NCI-H1436 treated with DMSO at 0.1 percent for 48 hours (cell line): ENCODE measurements around the gene RNU6-9.

ENCODE experiments used
- DNase-seq: peaks from one replicate; lab custom pipeline; 2025; lab: John Stamatoyannopoulos, UW

Gene RNU6-9

DNA sequence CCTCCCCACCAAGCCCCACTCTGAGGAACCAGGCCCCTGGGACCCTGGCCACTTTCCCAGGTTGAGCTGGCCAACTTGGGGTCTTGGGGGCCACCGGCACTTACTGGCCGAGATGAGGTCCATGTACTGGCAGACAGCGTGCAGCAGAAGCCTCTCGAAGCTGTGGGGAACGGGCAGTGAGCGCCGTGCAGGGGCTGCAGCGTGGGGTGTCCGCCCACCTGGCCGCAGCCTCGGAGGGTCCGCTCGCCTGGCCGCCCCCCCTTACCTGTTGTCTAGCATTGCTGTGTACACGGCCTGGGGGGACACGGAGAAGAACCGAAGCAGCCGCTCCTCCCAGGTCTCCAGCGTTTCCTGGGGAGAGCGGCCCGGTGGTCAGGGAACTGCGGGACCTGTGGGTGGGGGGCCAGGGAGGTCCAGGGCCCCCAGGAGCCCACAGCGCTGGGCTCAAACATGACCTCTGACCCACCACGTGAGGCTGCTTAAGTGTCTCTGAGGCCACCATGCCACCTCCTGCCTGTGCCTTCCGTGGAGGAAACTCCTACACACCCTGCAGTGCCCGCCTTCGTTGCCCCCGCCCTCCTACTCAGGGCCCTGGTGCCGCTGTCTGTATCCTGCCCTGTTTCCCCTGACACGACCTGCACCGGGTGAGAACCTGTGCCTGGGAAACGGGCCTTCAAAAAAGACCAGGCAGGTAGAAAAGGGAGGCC is 6.2 kb downstream of the RNU6-9 start:
- no peak for DNase-seq

DNA sequence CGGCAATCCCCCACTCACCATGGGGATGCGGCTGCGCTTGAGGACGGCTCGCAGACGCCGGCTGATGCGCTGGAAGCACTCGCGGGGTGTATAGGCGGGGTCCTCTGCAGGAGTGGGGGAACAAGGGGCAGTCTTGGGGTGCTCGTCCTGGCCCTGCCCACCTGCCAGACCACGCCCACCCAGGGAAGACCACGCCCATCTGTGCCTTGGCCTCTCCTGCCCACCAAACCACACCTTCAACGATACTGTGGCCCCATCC is 6.7 kb downstream of the RNU6-9 start:
- no peak for DNase-seq

DNA sequence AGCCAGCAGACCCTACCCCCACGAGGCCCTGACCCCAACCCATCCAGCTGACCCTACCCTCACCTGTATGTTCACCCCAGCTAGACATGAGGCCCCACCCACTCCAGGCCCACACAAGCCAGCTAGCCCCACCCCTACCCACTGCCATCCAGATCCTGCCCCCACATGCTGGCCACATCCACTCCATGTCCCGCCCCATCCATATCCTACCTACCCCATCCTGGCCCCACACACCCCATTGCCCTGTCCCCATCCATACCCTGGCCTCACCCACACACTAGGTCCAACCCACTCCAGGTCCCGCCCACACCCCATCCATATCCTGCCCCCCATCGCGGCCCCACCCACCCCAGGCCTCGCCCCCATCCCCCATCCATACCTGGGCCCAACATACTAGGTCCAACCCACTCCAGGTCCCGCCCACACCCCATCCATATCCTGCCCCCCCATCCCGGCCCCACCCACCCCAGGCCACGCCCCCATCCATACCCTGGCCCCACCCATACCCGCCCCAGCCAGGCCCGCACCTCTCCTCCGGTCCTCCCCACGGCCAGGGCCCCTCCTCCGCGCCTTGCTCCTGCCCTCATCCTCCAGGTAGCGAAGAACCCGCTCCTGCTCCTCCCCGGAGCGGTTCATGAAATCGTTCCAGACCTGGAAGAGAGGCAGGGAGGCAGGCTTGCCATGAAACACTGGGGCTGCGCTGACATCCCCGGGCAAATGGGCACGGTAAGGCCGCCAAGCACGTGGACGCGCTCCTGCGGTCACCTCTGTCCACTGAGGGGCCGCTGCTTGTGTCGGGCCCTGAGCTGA is 7.2 kb downstream of the RNU6-9 start:
- no peak for DNase-seq

DNA sequence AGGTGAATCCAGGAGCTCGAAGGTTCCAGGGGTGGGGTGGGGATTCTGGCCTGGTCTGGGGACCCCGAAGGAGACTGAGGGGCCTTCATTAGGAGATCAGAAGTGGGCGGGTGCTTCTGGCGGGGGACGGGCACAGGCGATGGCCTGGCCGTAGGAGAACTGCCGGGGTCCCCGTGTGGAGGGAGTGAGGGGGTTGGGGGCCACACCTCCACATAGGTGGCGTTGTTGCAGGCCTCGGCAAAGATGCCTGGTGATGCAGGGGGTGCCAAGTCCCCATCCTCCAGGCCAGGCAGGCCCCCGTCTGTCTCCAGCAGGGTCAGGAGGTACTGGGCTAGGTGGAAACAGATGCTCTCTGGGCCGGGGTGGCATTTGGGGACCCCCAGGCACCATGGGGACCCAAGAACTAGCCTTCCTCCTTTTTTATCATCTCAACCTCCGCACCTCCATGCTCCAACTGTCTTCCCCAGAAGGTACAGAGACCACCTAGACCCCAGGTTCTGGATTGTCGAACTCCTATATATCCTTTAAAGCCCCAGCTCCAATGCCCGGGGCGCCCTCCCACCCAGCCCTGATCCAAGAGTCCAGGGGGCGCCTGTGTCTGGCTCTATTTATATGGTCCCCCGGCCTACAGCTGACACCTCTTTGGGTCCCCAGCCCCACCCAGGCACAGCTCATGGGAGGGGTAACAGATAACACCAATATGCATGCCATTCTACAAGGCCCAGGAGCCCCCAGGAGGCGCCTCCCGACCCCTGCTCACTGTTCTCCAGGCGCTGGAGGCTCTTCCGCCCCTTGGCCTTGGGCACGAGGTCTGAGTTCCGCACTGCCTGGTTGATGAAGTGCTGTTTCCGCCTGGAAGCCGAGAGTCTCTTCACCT is 8.2 kb downstream of the RNU6-9 start:
- no peak for DNase-seq

DNA sequence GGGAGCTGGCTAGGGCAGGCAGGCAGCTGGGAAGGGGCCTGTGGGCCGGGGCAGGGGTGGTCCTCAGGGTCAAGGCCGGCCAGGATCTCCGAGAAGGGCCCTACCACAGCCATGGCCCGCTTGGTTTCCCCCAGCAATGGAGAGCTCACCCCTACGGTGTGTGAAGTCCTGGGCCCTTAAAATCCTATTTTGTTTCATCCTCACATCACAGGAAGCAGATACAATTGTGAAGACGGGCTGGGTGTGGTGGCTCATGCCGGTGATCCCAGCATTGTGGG is 8.7 kb downstream of the RNU6-9 start:
- no peak for DNase-seq

DNA sequence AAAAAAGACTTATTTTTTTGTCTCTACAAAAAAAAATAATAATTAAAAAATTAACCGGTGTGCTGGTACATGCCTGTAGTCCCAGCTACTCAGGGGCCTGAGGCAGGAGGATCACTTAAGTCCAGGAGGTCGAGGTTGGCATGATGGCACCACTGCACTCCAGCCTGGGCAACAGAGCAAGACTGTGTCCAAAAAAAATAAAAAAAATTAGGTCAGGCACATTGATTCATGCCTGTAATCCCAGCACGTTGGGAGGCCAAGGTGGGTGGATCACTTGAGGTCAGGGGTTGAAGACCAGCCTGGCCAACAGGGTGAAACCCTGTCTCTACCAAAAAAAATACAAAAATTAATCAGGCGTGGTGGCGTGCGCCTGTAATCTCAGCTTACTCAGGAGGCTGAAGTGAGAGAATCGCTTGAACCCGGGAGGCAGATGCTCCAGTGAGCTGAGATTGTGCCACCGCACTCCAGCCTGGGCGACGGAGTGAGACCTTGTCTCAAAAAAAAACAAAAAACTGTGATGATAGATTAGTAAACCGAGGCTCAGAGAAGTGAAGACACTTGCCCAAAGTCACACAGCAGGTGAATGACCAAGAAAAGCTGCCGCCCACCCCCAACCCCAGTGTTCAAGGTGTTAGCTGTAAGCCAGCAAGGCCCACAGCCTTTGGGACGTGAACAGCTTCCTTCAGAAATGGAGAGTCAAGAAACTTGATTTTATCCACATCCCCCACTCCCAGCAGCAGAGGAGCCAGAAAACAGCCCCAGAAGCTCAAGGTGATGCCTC is 9.4 kb downstream of the RNU6-9 start:
- no peak for DNase-seq

DNA sequence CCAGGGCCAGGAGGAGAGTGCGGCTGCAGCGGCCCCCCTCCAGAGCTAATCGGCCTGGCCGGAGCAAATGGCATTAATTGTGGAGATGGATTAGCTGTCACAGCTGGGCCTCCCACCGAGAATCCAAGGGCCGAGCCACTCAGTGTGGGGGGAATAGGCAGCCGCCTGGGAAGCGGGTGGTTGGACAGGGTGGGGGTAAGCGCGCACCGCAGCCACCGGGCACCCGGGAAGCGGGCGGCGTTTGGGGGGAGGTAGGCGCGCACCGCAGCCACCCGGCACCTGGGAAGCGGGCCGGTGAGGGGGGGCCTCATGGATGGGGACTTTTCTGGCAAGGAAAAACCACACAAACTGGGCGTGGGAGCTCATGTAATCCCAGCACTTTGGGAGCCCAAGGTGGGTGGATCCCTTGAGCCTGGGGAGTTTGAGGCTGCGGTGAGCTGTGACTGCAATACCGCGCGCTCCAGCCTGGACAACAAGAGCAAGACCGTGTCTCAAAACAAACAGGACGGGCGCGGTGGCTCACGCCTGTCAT is 10.0 kb downstream of the RNU6-9 start:
- no peak for DNase-seq

DNA sequence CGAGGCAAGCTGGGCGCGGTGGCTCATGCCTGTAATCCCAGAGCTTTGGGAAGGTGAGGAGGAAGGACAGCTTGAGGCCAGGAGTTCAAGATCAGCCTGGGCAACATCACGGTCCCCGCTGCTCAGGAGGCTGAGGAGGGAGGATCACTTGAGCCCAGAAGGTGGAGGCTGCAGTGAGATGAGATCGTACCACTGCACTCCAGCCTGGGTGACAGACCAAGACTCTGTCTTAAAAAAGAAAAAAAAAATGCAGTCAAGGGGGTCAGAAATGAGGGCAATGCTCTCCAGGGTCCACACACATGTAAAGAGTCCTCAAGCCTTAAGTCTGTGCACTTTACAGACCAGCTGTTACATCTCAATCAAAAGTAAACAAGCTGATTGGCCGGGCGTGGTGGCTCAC is 11.3 kb downstream of the RNU6-9 start:
- DNase-seq: no peak

DNA sequence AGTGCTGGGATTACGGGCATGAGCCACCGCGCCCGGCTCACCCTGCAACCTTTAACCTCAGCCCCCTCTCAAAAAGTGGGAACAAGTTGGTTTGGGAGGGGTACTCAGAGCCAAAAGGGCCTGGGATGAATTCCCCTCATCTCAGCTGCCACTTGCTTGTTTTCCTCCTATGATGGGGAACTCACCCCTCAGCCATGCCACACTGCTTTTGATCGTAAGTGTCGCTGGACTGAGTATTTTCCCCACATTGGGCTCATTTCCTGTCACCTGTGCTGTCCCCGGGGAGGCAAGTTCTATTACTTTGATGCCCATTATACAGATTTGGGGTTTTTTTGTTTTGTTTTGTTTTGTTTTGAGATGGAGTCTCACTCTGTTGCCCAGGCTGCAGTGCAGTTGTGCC is 13.2 kb downstream of the RNU6-9 start:
- DNase-seq: no peak

DNA sequence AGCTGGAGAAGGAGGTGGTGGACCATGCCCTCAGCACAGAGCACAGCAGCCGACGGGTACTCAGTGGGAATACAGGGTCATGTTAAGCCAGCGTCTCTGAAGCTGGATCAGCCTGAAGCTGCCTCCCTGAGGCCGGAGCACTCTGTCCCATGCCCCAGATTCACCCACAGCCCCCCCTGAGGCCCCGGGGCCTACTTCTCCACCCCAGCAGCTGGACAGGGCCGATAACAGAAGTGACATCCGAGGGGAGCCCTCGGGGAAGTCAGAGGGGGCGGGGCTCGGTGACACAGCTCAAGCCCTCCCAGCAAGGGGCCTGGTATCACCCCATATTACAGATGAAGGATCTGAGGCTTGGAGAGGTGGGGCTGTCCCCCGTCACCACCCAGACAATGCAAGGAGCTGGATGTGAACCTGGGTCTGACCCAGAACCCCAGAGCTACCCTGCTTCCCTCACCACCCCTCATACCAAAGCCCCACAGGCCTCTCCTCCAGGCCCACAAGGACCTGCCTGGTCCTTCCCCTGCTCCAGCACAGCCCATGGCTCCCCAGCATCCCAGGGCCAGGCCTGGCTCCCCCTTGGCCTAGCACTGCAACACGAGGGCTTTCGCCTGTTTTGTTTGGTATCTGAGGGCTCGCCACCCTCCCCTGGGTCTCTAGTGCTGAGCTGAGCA is 14.0 kb downstream of the RNU6-9 start:
- no peak for DNase-seq

DNA sequence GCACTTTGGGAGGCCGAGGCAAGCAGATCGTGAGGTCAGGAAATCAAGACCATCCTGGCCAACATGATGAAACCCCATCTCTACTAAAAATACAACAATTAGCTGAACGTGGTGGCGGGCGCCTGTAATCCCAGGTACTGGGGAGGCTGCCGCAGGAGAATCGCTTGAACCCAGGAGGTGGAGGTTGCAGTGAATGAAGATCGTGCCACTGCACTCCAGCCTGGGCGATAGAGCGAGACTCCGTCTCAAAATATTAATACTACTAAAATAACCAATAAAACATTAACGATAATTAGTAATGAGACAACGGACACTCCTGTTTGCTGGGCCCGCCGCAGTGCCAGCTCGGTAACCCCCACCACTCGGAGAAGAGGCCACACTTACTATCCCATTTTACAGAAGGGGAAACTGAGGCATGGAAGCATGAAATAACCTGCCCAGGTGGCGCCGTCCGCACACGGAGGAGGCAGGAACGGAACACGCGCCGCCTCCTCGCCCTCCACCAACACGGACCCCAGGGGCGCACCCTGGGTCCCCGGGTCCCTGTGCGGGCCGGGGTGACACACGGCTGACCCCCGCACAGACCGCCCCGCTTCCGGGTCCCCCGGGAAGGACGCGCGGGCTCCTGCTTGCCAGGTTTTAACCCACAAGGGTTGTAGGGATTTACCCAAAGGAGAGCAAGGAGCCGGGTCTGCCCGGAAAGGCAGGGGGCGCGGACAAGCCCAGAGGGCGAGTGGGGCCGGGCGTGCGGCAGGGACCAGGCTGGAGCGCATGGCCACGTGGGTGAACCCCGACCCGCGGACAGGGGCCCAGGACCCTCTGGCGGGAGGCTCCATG is 18.1 kb downstream of the RNU6-9 start:
- DNase-seq: no peak

DNA sequence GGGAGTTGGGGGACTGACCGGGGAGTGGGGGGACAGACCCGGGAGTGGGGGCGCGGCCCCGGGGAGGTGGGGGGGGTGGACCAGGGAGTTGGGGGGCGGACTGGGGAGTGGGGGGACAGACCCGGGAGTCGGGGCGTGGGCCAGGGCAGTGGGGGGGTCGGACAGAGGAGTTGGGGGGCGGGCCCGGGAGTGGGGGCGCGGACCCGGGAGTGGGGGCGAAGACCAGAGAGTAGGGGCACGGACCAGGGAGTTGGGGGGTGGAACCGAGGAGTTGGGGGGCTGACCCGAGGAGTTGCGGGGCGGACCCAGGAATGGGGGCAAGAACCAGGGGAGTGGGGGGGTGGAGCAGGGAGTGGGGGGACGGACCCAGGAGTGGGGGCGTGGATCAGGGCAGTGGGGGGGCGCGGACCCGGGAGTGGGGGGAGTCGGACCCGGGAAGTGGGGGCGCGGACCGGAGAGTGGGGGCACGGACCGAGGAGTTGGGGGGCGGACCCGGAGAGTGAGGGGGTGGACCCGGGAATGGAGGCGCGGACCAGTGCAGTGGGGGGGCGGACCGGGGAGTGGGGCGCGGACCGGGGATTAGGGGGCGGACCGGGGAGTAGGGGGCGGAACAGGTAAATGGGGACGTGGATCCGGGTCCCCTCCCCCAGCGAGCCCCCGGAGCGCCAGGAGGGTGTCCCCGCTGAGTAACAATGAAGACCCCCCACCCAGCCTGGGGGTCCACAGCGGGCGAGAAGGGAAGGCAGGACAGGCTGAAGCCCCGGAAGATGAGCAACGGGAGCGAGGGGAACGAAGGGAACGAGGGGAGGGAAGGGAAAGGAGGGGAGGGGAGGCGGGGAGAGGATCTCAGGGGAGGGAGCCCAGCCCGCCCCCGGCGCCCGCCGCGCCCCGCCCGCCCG is 19.1 kb downstream of the RNU6-9 start:
- DNase-seq: no peak

DNA sequence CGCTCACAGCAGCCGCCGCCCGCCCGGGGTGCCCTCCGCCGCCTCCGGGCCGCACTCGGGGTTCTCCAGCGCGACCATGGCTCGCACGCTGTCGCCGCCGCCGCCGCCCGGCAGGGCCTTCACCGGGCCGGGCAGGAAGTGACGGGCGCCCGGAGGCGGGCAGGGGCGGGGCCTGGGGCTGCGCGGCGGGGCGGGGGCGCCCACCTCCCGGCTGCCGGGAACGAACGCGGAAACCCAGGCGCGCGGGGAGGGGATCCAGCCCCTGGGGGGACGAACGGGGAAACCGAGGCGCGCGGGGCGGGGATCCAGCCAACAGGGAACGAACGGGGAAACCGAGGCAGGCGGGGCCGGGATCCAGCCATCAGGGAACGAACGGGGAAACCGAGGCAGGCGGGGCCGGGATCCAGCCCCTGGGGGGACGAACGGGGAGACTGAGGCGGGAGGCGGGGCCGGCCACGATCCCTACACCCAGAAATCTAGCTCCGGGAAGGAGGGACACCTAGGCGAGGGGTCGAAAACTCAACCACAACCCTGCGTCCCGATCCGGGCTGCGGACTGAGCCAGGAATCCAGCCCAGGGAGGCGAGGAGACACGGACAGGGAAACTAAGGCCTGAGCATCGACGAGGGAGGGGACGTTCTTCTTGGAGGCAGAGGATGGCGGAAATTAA is 19.9 kb downstream of the RNU6-9 start, which contains the start of gene R3HDM4:
Gene R3HDM4 (minus strand): TSS at position 140 of the 669 bp plus-strand sequence. CDS start 62 bp downstream, at position 78.
- DNase-seq: no peak

DNA sequence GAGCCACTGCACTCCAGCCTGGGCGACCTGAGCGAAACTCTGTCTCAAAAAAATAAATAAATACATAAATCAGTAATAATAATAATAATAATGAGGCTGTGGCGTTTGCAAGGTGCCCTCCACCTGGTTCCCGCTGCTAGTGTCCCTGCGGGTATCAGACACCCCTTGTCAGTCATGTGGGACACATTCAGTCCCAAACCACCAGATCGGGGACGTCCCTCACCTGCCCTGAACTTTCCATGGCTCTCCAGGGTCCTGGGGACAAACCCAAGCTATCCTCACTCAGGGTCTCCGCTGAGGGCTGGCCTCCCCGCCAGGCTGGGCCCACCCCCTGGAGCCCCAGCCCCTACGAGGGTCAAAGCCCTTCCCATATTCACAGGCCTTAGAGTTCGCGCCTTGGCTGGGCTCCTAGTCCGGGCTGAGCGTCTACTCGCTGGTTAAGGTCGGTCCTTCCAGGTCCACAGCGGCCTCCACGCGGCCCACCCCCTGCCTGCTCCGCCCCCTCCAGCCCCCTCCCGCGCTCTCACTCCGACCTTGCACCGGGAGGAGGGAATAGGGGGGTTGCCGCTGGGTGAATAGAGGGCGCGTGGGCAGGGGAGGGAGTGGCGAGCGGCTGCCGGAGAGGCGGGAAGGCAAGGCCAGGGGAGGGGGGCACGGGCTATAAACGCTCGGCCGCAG is 23.5 kb downstream of the RNU6-9 start:
- DNase-seq: no peak

DNA sequence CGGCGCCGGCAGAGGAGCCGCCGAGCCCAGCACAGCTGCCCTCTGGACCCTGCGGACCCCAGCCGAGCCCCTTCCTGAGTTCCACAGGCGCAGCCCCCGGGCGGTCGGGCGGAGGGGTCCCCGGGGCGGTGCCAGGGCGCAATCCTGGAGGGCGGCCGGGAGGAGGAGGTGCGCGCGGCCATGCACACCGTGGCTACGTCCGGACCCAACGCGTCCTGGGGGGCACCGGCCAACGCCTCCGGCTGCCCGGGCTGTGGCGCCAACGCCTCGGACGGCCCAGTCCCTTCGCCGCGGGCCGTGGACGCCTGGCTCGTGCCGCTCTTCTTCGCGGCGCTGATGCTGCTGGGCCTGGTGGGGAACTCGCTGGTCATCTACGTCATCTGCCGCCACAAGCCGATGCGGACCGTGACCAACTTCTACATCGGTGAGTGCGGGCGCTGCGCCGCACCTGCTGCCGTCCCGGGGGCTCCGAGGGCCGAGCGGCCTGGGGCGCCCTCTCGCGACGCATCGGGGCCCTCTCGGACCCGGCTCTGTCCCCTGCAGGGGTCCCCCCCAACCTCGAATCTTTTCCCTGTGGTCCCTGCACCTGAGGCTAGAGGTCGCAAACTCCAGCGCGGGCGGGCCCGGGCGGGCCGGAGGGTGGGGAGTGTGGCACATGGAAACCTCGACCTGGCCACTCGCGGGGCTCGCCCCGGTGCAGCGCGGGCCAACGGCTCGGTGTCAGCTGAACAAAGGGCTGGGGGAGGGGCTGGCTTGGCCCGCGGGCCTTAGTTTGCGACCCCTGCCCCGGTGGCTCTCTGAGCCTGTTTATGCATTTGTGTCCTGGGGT is 24.3 kb downstream of the RNU6-9 start, which contains the start of gene KISS1R:
Gene KISS1R (plus strand): TSS at position 11 of the 829 bp plus-strand sequence. CDS start 170 bp downstream, at position 181.
- DNase-seq: no peak

DNA sequence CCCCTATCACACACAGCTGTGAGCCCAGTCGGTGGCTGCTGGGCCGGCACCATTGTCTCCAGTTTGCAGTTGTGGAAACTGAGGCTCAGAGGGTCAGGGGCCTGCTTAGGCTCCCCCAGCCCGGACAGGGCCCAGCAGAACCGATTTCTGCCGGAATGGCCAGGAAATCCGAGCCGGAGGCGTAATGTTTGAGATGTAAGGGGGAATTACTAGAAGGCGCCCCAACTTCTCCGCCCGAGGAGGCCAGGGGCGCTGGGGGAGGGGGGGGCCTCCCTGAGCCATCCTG is 24.8 kb downstream of the RNU6-9 start:
- no peak for DNase-seq

DNA sequence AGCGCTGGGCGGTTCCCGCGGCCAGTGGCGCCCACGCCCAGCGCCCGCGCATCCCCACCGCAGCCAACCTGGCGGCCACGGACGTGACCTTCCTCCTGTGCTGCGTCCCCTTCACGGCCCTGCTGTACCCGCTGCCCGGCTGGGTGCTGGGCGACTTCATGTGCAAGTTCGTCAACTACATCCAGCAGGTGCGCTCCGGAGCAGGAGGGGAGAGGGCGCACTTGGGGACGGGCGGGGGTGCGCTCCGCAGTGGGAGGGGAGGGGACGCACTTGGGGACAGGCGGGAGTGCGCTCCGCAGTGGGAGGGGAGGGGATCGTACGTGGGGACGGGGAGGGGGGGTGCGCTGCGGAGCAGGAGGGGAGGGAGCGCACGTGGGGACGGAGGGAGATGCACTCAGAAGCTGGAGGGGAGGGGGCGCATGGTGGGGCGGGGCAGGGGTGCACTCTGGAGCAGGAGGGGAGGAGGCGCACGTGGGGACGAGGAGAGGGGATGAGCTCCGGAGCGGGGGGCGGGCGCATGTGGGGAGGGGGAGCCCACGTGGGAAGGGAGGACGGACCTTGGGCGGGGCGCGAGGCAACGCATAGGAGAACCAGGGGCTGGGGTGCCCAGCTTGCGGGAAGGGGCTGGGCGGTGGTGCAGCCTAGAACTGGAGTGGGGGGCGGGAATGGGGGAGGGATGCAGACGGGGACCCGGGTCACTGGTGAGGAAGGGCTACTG is 25.4 kb downstream of the RNU6-9 start:
- DNase-seq: no peak
